Adrenal gland (tissue), 12 donors: ENCODE results near the gene DIAPH3. TPM values are rescaled to one million over a fixed set of nuclear protein-coding genes. Genes with fewer than 3 reads are reported as not detected.

Experiments
- DNase-seq, 7 donors: peaks; one replicate each; pipeline ENCODE4 v3.0.0-alpha.2; 2019 to 2020
- H3K27ac ChIP-seq, 5 donors: fragments of 200-600 bp; sonication (generic) in 4 of 5; 1 replicate in 3 of 5; 2 replicates in 2 of 5; pipeline versions ENCODE4 v1.5.1 to v1.8.0; 2016 to 2020; ENCODE audit warnings: mild to moderate bottlenecking in 1 of 5
- H3K27me3 ChIP-seq: fragments of 200-600 bp; 2 replicates; pipeline ENCODE4 v1.8.0; 2021
- H3K36me3 ChIP-seq, 2 donors: fragments of 200-600 bp; replicated peaks in 1 of 2; 1 replicate in 1 of 2; 2 replicates in 1 of 2; pipeline versions ENCODE4 v1.5.1 to v1.8.0; 2018 to 2022
- H3K4me1 ChIP-seq, 2 donors: fragments of 200-600 bp; replicated peaks in 1 of 2; 1 replicate in 1 of 2; 2 replicates in 1 of 2; pipeline versions ENCODE4 v1.5.1 to v1.8.0; 2018 to 2021
- H3K4me3 ChIP-seq, 4 donors: fragments of 200-600 bp; sonication (generic) in 3 of 4; one replicate each; pipeline ENCODE4 v1.5.1; 2016 to 2018
- H3K9me3 ChIP-seq, 3 donors: fragments of 200-600 bp; sonication (generic) in 1 of 3; replicated peaks in 1 of 3; 1 replicate in 2 of 3; 2 replicates in 1 of 3; pipeline versions ENCODE4 v1.5.1 to v1.8.0; 2016 to 2021
- POLR2A ChIP-seq, 2 donors: fragments of 450-650 bp; IDR thresholded peaks; one replicate each; pipeline ENCODE4 v1.6.1; 2017; ENCODE audit warnings: antibody characterized with exemption in 2 of 2, mild to moderate bottlenecking in 2 of 2, moderate library complexity in 1 of 2
- WGBS, 4 donors: extraction: QIAGEN DNeasy Blood & Tissue Kit in 2 of 4; methylation state at CpG; one replicate each; pipeline versions ENCODE4 v1.1.5 to v1.1.7; 2013 to 2017; 5-methylcytosine and 5-hydroxymethylcytosine counted together
- intact Hi-C, 2 donors: fragments of 100-400 bp; cut with DNase I; formaldehyde crosslinking; loops; one replicate each; pipeline versions ENCODE4 v1.14.1 to v1.15.0; 2022 to 2023
- polyA plus RNA-seq, 3 donors: library from polyadenylated mRNA; stranded (reverse); fragments of 200-250 nt in 2 of 3; fragments of 350-450 nt in 1 of 3; fragmentation: Illumina TruSeq in 1 of 3; extraction: RNeasy Lipid Tissue Mini Kit (QIAGEN cat#74804) in 1 of 3; gene quantifications; one replicate each; pipeline ENCODE4 v1.2.3, GENCODE V29; 2013 to 2014
- total RNA-seq, 9 donors: library from RNA; depleted of rRNA in 4 of 9; stranded (reverse); fragments of >200 nt in 4 of 9; fragments of 120-200 nt in 1 of 9; fragmentation: NEBNext Ultra II Directional in 1 of 9; extraction: Animal tissue kit (Norgen Biotek cat#: 25700) in 1 of 9; gene quantifications; one replicate each; pipeline versions ENCODE4 v1.1.0 to v1.2.4, GENCODE V29; 2013 to 2023
- TF ChIP-seq, protein P1 (sequence below), 6 experiments: fragments of 450-650 bp in 4 of 6; fragments of 200-600 bp in 2 of 6; sonication (generic) in 1 of 6; IDR thresholded peaks; 1 replicate in 5 of 6; 2 replicates in 1 of 6; pipeline versions ENCODE4 v1.5.1 to v1.8.0; 2016 to 2021; ENCODE audit warnings: antibody characterized with exemption in 6 of 6, mild to moderate bottlenecking in 2 of 6, moderate library complexity in 1 of 6
- donor health status: healthy with polysubstance abuse.
- donor health status: Bipolar disorder and iron deficiency.
- donor health status: DM: yes; HTN: yes; CAD: no.
- donor health status: DM: no; HTN: no; CAD: no.
- donor health status: DM: no; HTN: no; CAD: no.
- donor health status: DM: yes; HTN: yes; CAD: no.

DIAPH3 gene
- total and polyA plus RNA-seq, 12 donors = 0.07 to 4.2 (median 0.42) TPM; not detected in 3

DNA sequence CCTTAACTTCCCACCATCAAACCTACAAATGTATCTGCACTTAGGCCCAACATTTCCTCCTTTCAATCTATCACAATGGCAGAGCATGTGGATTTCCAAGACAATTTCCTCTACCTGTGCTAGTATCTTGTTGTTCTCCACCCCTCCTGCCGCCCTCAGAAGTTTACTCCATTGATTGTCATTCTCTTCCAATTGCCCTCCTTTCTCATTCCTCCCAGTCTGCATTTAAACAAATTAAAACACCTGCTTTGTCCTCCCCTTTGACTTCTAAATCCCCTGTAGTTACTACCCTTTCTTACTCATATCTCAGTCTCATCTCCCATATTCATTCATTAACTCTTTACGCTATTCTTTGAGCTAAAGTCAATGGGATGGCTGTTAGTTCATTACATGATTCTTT lies 370.6 kb downstream of the DIAPH3 start:
- Histone ChIP-seq H3K4me1 (no peaks in the 10 kb centered on the region), H3K9me3 (no peaks in the 10 kb centered on the region), H3K4me3 (no peak overlapping the region), H3K27ac (no peak overlapping the region), H3K27me3 (no peaks in the 10 kb centered on the region), H3K36me3 (no peaks in the 10 kb centered on the region)
- intact Hi-C loops = no loop called here
- TF ChIP-seq, protein P1, sequence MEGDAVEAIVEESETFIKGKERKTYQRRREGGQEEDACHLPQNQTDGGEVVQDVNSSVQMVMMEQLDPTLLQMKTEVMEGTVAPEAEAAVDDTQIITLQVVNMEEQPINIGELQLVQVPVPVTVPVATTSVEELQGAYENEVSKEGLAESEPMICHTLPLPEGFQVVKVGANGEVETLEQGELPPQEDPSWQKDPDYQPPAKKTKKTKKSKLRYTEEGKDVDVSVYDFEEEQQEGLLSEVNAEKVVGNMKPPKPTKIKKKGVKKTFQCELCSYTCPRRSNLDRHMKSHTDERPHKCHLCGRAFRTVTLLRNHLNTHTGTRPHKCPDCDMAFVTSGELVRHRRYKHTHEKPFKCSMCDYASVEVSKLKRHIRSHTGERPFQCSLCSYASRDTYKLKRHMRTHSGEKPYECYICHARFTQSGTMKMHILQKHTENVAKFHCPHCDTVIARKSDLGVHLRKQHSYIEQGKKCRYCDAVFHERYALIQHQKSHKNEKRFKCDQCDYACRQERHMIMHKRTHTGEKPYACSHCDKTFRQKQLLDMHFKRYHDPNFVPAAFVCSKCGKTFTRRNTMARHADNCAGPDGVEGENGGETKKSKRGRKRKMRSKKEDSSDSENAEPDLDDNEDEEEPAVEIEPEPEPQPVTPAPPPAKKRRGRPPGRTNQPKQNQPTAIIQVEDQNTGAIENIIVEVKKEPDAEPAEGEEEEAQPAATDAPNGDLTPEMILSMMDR (IDR thresholded peaks at IDR 0.05) = no peak
- TF ChIP-seq POLR2A (IDR thresholded peaks at IDR 0.05) = no peak
- DNase-seq = no peak
- WGBS, 4 donors = 97 to 100% (median 97%) methylated on average over 2 of the region's 2 CpGs

DNA sequence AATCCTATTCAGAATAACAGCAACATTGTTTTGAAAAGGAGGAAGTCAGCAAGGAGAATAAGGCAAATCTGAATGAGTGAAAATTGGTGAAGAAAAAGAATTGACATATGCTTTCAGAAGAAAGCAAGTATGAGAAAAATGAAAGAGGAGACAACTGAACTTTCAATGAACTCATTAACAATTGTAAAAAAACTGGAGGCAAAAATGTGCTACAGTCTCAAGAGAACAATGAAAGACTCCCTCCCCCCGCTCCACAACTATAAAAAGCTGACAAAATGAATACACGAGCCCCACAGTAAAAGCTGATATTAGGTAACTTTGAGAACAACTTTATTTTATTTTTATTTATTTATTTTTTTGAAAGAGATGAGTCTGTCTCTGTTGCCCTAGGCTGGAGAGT lies 373.1 kb downstream of the DIAPH3 start:
- TF ChIP-seq, protein P1 (IDR thresholded peaks at IDR 0.05) = no peak
- no peak for TF ChIP-seq POLR2A (IDR thresholded peaks at IDR 0.05)
- WGBS, 4 donors = 44 to 64% (median 55%) methylated on average over 2 of the region's 2 CpGs
- no peak overlapping the region for H3K4me3 ChIP-seq
- H3K36me3 ChIP-seq = no peaks in the 10 kb centered on the region
- H3K9me3 ChIP-seq = no peaks in the 10 kb centered on the region
- DNase-seq = no peak
- no peaks in the 10 kb centered on the region for H3K27me3 ChIP-seq
- no peak overlapping the region for H3K27ac ChIP-seq
- intact Hi-C loops = no loop called here
- no peaks in the 10 kb centered on the region for H3K4me1 ChIP-seq

DNA sequence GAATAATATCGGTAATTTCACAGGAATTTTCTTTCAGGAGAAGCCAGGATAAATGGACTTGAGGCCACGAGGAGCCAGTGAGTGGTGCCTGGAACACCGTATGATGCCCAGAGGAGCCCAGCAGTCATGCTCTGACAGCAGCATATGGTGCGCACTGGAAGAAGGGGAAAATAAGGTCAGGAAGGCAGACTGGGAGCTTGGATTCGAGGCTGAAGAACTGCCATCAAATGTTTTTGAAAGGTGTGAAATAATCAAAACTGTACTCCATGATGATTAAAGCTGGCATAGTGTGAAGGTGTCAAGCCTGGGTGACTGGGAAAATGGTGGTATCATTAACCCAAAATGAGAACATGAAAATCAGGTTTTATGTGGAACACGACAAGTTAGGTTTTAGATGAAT lies 374.2 kb downstream of the DIAPH3 start:
- Histone ChIP-seq H3K36me3 (no peaks in the 10 kb centered on the region), H3K27ac (no peak overlapping the region), H3K4me3 (no peak overlapping the region), H3K9me3 (no peaks in the 10 kb centered on the region), H3K4me1 (no peaks in the 10 kb centered on the region), H3K27me3 (no peaks in the 10 kb centered on the region)
- DNase-seq = no peak
- WGBS, 4 donors = 92 to 96% (median 95%) methylated on average over 6 of the region's 6 CpGs
- TF ChIP-seq POLR2A (IDR thresholded peaks at IDR 0.05) = no peak
- TF ChIP-seq, protein P1 (IDR thresholded peaks at IDR 0.05) = no peak
- intact Hi-C loops = no loop called here

DNA sequence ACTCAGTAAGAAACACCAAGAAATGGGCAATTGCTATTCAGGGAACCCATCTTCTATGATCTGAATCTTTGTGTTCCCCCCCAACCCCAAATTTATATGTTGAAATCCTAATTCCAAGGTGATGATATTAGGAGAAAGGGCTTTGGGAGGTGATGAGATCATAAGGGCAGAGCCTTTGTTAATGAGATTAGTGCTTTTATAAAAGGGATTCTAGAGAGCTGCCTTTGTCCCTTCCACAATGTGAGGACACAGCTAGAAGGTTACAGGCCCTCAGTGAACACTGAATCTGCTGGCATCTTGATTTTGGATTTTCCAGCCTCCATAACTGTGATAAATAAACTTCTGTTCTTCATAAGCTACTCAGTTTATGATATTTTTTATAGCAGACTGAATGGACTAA lies 376.0 kb downstream of the DIAPH3 start:
- Histone ChIP-seq H3K27me3 (no peaks in the 10 kb centered on the region), H3K9me3 (no peaks in the 10 kb centered on the region), H3K4me1 (no peaks in the 10 kb centered on the region), H3K27ac (no peak overlapping the region), H3K36me3 (no peaks in the 10 kb centered on the region), H3K4me3 (no peak overlapping the region)
- DNase-seq = no peak
- TF ChIP-seq, protein P1 (IDR thresholded peaks at IDR 0.05) = no peak
- no peak for TF ChIP-seq POLR2A (IDR thresholded peaks at IDR 0.05)
- intact Hi-C loops = no loop called here
